Lower leg skin (tissue), 3 donors: Measurements from ENCODE around the gene DDB1.

Experiments
- CTCF ChIP-seq, 3 donors: fragments of 450-650 bp; IDR thresholded peaks; one replicate each; pipeline ENCODE4 v1.5.1; 2016; ENCODE audit warnings: antibody characterized with exemption in 3 of 3, mild to moderate bottlenecking in 3 of 3, moderate library complexity in 2 of 3
- POLR2A ChIP-seq, 2 donors: fragments of 450-650 bp; IDR thresholded peaks; one replicate each; pipeline ENCODE4 v1.6.1; 2016 to 2017; ENCODE audit warnings: antibody characterized with exemption in 2 of 2, mild to moderate bottlenecking in 1 of 2, moderate library complexity in 1 of 2

GRCh38 chr11:61270354-61271076 lies 62.4 kb downstream of the DDB1 start:
- TF ChIP-seq CTCF (IDR thresholded peaks at IDR 0.05), result no peak
- no peak for TF ChIP-seq POLR2A (IDR thresholded peaks at IDR 0.05)
